ENCODE measurements around the gene WDR36. TPM values are rescaled to one million over a fixed set of nuclear protein-coding genes. Genes with fewer than 3 reads are reported as not detected.

WDR36 gene
- total RNA-seq, 6 experiments from 2014 or later = 26.9 to 30.5 (median 28.6) TPM

DNA sequence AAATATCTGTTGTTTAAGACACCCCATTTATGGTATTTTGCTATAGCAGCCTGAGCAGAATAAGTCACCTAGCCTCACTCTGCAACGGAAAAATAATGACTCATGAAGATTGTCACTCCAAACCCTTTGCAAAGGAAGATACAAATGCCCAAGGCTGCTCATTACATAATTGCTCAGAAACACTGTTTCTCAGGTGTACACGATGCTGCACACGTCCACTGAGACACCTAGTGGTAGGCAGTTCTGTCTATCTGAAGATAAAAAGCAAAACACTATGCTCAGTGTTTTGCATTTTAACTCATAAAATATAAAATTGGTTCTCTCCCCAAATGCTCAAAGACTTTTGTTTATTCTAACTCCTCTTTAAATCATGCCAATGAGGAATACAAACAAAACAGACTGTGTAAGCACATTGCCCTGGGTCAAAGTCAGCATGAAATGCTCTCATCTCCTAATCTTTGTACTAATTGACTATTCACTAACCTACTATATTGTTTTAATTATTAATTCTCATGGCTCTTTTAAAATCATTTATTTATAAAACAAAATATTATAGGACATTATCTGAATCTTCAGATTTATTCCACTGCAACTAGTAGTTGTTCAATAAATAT is 28.3 kb upstream of the WDR36 start:
- Mint-ChIP-seq H3K27ac (no peak overlapping the region), H3K4me1 (ENCODE audit: low read depth) (no peaks in the 10 kb centered on the region), H3K27me3 (ENCODE audit: insufficient read depth) (peaks cover 13% of the 10 kb centered on the region), H3K36me3 (ENCODE audit: low read depth) (no peaks in the 10 kb centered on the region), H3K9me3 (no peaks in the 10 kb centered on the region), H3K4me3 (no peak overlapping the region)
- TF ChIP-seq, protein P1, sequence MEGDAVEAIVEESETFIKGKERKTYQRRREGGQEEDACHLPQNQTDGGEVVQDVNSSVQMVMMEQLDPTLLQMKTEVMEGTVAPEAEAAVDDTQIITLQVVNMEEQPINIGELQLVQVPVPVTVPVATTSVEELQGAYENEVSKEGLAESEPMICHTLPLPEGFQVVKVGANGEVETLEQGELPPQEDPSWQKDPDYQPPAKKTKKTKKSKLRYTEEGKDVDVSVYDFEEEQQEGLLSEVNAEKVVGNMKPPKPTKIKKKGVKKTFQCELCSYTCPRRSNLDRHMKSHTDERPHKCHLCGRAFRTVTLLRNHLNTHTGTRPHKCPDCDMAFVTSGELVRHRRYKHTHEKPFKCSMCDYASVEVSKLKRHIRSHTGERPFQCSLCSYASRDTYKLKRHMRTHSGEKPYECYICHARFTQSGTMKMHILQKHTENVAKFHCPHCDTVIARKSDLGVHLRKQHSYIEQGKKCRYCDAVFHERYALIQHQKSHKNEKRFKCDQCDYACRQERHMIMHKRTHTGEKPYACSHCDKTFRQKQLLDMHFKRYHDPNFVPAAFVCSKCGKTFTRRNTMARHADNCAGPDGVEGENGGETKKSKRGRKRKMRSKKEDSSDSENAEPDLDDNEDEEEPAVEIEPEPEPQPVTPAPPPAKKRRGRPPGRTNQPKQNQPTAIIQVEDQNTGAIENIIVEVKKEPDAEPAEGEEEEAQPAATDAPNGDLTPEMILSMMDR (IDR thresholded peaks at IDR 0.05) = peak; percentile 74
- DNase-seq = no peak

DNA sequence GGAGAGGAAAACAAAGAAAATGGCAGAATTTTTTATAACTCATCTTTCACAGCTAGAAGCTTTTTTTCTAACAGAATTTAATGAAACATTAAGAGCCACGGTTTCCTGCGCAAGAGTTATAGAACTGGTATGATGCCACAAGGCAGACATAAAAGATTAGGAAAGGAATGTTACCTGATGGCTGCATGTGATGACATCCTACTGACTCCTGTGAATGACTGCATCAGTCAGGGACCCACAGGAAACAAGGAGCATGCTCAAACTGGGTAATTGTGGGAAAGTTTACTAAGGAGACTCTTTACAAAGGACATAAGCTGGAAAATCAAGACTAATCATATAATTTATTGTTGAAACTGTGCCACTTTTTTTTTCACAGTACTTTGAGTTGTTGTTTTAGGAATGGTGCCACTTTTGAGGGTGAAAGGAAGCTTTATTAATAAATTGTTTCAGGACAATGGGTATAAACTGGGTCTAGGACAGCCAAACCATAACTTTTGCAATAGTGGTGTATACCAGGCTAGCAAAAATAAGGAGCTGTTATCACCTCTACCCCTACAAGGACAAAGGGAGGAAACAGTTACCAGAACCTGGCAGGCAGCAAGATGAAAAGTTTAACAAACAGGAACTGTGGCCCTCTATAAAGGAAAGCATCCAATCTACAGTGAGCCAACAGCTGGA is 25.7 kb upstream of the WDR36 start:
- no peaks in the 10 kb centered on the region for H3K9me3 Mint-ChIP-seq
- TF ChIP-seq, protein P1 (IDR thresholded peaks at IDR 0.05) = no peak
- no peak for DNase-seq
- no peaks in the 10 kb centered on the region for H3K36me3 Mint-ChIP-seq (ENCODE audit: low read depth)
- no peak overlapping the region for H3K4me3 Mint-ChIP-seq
- no peak overlapping the region for H3K27ac Mint-ChIP-seq
- peaks cover 22% of the 10 kb centered on the region for H3K27me3 Mint-ChIP-seq (ENCODE audit: insufficient read depth)
- peaks cover 21% of the 10 kb centered on the region for H3K4me1 Mint-ChIP-seq (ENCODE audit: low read depth)

DNA sequence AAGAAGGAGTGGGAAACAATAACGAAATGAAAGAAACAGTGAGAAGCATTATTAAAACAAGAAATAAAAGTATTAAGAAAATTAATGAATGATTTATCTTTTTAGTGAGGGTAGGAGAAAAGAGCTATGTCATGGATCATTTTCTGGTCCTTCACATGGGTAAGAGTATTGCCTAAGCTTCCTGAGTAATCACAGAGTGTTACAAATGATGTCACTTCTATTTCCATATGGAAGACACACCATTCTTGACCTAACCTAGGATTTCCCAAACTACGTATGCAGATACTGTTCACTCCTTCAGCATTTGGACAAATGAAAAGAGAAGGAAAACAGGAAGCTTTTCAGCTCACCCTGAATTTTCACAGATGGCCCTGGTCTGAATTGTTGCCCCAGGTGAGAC is 23.9 kb upstream of the WDR36 start:
- TF ChIP-seq, protein P1 (IDR thresholded peaks at IDR 0.05) = no peak
- DNase-seq = no peak
- no peak overlapping the region for H3K27ac Mint-ChIP-seq
- no peaks in the 10 kb centered on the region for H3K9me3 Mint-ChIP-seq
- no peak overlapping the region for H3K4me3 Mint-ChIP-seq
- H3K27me3 Mint-ChIP-seq (ENCODE audit: insufficient read depth) = peaks cover 36% of the 10 kb centered on the region
- H3K36me3 Mint-ChIP-seq (ENCODE audit: low read depth) = no peaks in the 10 kb centered on the region
- H3K4me1 Mint-ChIP-seq (ENCODE audit: low read depth) = peaks cover 24% of the 10 kb centered on the region

DNA sequence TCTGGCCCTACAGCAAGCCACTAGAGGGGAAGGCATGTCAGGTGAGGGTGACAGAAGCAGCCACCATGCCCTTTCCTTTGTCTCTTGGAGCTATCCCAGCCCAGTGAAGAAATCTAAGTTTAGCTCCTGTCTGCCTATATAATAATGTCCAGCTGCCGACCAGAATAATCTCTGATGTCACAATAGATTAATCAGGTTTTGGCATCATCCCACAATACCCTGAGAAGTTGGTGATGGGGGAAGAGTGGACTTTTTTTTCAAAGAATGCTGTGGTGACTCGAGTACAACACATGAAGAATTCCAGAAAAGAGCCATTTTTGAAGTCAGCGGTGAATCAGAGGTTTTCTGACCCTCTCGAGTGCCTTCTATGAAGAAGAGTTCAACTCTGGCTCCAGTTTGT is 22.3 kb upstream of the WDR36 start:
- DNase-seq = peak; percentile 61
- H3K9me3 Mint-ChIP-seq = no peaks in the 10 kb centered on the region
- H3K4me3 Mint-ChIP-seq = peak overlapping the region; percentile 78
- peaks cover 41% of the 10 kb centered on the region for H3K27me3 Mint-ChIP-seq (ENCODE audit: insufficient read depth)
- TF ChIP-seq, protein P1 (IDR thresholded peaks at IDR 0.05) = no peak
- no peaks in the 10 kb centered on the region for H3K36me3 Mint-ChIP-seq (ENCODE audit: low read depth)
- H3K4me1 Mint-ChIP-seq (ENCODE audit: low read depth) = peaks cover 29% of the 10 kb centered on the region
- H3K27ac Mint-ChIP-seq = no peak overlapping the region

DNA sequence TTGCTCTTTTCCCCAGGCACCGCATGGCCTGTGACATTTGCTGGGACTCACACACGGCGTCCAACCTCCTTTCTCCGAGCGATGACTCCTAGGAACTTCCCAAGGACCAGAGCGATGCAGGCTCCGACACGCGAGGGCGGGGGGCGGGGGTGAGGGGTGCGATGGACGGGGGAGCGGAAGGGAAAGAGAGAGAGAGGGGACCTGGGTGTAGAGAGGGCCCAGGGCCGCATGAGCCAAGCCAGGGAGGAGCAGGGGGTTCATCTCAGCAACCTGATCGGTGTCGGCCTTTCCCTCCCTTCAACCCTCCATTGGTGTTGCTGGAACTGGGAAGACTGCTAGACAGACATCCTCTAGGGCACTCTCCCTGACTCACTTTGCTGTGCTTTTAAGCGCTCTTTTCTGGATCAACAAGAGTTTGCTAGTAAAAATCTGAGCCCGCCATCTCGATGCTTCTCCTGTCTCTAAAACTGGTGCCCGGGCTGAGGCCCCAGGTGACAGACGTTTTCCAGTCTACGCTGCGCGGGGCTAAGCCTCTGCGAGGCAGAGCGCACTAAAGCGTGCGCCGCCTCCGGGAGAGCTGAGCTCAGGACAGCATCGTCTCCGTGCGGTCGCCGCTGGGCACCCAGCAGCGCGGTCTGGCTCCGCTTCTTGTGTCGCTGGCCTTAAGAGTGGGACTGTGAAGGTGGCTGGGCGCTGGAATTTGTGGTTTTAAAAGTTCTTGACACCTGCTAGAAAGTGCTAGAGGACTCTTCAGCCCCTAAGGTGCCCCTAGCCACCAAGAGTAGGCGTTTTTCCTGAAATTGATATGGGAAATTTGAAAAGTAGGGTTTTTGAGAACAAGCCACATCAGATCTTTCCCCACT is 21.6 kb upstream of the WDR36 start:
- H3K4me3 Mint-ChIP-seq = peak overlapping the region; percentile 78
- TF ChIP-seq, protein P1 (IDR thresholded peaks at IDR 0.05) = no peak
- no peak overlapping the region for H3K27ac Mint-ChIP-seq
- no peaks in the 10 kb centered on the region for H3K36me3 Mint-ChIP-seq (ENCODE audit: low read depth)
- H3K4me1 Mint-ChIP-seq (ENCODE audit: low read depth) = peaks cover 36% of the 10 kb centered on the region
- H3K27me3 Mint-ChIP-seq (ENCODE audit: insufficient read depth) = peaks cover 41% of the 10 kb centered on the region
- DNase-seq = peak; percentile 10
- no peaks in the 10 kb centered on the region for H3K9me3 Mint-ChIP-seq

All from HFFc6 (cell line).